Uterus (tissue), 4 donors: Measurements from ENCODE around the gene CHST11. TPM values are rescaled to one million over a fixed set of nuclear protein-coding genes. Genes with fewer than 3 reads are reported as not detected.

Experiments used
- DNase-seq, 2 donors: peaks; one replicate each; pipeline ENCODE4 v3.0.0-alpha.2; 2019 to 2020
- H3K27ac ChIP-seq, 2 donors: fragments of 200-600 bp; sonication (generic); 1 replicate in 1 of 2; 2 replicates in 1 of 2; pipeline ENCODE4 v1.5.1; 2016 to 2018
- H3K27me3 ChIP-seq, 2 donors: fragments of 200-600 bp; sonication (generic); one replicate each; pipeline ENCODE4 v1.5.1; 2018 to 2019; ENCODE audit warnings: control low read depth in 1 of 2
- H3K36me3 ChIP-seq, 2 donors: fragments of 200-600 bp; sonication (generic); one replicate each; pipeline ENCODE4 v1.5.1; 2019; ENCODE audit warnings: control low read depth in 1 of 2
- H3K4me1 ChIP-seq, 2 donors: fragments of 200-600 bp; sonication (generic); one replicate each; pipeline ENCODE4 v1.5.1; 2018 to 2019; ENCODE audit warnings: control low read depth in 1 of 2
- H3K4me3 ChIP-seq, 2 donors: fragments of 200-600 bp; sonication (generic); 1 replicate in 1 of 2; 2 replicates in 1 of 2; pipeline ENCODE4 v1.5.1; 2018 to 2019; ENCODE audit warnings: mild to moderate bottlenecking in 1 of 2
- H3K9me3 ChIP-seq, 2 donors: fragments of 200-600 bp; sonication (generic); one replicate each; pipeline ENCODE4 v1.5.1; 2019; ENCODE audit warnings: control low read depth in 1 of 2
- POLR2A ChIP-seq, 2 donors: fragments of 450-650 bp; IDR thresholded peaks; one replicate each; pipeline ENCODE4 v1.6.1; 2016; ENCODE audit warnings: antibody characterized with exemption in 2 of 2, mild to moderate bottlenecking in 1 of 2, moderate library complexity in 1 of 2
- intact Hi-C: fragments of 100-400 bp; cut with DNase I; formaldehyde crosslinking; loops from one replicate; pipeline ENCODE4 v1.15.1; 2023; ENCODE audit warnings: low total_unique reads
- total RNA-seq, 4 donors: library from RNA; depleted of rRNA in 3 of 4; stranded (reverse); fragments of >200 nt in 3 of 4; gene quantifications; one replicate each; pipeline versions ENCODE4 v1.1.0 to v1.2.4, GENCODE V29; 2014 to 2023
- TF ChIP-seq, protein P1 (sequence below), 4 experiments: fragments of 200-600 bp in 2 of 4; fragments of 450-650 bp in 2 of 4; sonication (generic) in 2 of 4; IDR thresholded peaks; one replicate each; pipeline ENCODE4 v1.5.1; 2016 to 2019; ENCODE audit warnings: antibody characterized with exemption in 4 of 4, mild to moderate bottlenecking in 2 of 4, moderate library complexity in 1 of 4
- donor health status: DM: yes; HTN: yes; CAD: no.

Gene CHST11
- 10 to 100 TPM; 21.0 to 82.1 (median 58.7) TPM for total RNA-seq

DNA sequence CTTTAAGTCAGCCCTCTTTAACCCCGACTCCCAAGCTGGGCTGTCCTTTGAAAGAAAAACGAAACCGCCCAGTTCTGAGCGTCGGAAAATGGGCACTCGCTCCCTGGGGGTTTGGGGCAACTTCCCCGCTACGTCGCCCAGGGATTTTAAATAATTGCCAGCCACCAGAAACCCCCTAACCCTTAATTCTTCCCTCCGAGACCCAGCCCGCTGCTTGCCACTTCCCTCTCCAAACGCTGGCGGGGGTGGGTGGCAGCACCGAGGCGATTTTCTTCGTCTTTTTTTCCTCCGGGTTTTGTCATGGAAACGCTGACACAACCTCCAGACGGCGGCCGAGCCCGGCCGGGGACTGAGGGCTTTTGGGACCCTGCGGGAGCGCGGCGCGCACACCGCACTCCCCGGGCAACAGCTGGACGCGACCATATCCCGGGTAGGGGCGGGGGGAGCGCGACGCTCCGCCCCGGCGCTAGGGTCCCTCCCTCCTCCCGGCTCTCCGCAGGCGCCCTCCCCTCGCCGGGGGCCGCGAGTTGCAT, at the start of gene CHST11:
Gene CHST11, plus strand, starts transcription at position 532 of the 533 bp plus-strand sequence.
- peak; percentile 74 to 82 for DNase-seq
- intact Hi-C loops, result no loop called here
- H3K4me1 ChIP-seq, result no peaks in the 10 kb centered on the region
- no peaks in the 10 kb centered on the region for H3K36me3 ChIP-seq
- peak within 1 kb of the TSS; percentile 70 to 81 for H3K4me3 ChIP-seq
- no peaks in the 10 kb centered on the region for H3K27me3 ChIP-seq
- H3K27ac ChIP-seq, result peak within 1 kb of the TSS; percentile 84 to 92
- peak in 1 of 2 donors; percentile 58 for TF ChIP-seq POLR2A (IDR thresholded peaks at IDR 0.05)
- TF ChIP-seq, protein P1, sequence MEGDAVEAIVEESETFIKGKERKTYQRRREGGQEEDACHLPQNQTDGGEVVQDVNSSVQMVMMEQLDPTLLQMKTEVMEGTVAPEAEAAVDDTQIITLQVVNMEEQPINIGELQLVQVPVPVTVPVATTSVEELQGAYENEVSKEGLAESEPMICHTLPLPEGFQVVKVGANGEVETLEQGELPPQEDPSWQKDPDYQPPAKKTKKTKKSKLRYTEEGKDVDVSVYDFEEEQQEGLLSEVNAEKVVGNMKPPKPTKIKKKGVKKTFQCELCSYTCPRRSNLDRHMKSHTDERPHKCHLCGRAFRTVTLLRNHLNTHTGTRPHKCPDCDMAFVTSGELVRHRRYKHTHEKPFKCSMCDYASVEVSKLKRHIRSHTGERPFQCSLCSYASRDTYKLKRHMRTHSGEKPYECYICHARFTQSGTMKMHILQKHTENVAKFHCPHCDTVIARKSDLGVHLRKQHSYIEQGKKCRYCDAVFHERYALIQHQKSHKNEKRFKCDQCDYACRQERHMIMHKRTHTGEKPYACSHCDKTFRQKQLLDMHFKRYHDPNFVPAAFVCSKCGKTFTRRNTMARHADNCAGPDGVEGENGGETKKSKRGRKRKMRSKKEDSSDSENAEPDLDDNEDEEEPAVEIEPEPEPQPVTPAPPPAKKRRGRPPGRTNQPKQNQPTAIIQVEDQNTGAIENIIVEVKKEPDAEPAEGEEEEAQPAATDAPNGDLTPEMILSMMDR (IDR thresholded peaks at IDR 0.05), result peak; percentile 29 to 48 (median 38)
- H3K9me3 ChIP-seq, result no peaks in the 10 kb centered on the region

DNA sequence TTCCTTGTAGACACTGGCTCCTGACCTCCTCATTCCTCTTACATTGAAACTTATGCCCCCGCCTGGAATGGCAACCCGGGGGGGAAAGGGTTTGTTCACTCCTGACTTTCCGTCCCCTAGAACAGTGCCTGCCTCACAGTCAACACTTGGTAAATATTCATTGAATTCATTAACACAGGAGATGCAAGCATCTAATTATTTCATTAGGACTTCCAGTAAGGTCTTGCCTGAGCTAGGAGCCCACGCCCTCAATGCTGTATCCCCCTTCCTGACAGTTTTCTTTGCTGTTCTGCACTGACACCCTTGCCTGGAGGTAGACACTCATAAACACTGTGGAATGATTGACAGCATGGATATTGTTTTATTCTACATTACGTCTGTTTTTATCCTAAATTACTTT, 49.3 kb upstream of the CHST11 start:
- H3K4me3 ChIP-seq, result no peak overlapping the region
- no peak overlapping the region for H3K27ac ChIP-seq
- no peaks in the 10 kb centered on the region for H3K27me3 ChIP-seq
- no peak for DNase-seq
- TF ChIP-seq, protein P1 (IDR thresholded peaks at IDR 0.05), result no peak
- TF ChIP-seq POLR2A (IDR thresholded peaks at IDR 0.05), result no peak
- intact Hi-C loops, result no loop called here
- H3K4me1 ChIP-seq, result no peaks in the 10 kb centered on the region
- H3K36me3 ChIP-seq, result no peaks in the 10 kb centered on the region
- H3K9me3 ChIP-seq, result no peaks in the 10 kb centered on the region

DNA sequence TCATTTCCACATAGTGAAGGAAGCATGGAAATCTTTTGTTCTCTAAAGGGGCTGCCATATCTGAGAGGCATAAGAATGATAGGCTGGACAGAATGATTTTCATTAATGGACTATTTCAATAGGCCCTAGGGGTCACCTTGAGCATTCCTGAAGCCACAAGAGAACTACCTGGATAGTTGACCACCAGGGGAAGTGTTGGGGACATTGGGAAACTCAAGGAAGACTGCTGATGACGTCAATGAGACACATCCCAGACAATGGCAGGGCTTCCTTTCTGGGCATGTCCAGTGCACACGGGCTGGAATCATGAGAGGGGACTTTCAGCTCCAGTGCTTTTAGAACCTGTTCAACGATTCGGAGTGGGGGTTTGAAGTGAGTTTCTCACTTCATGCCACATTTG, 48.8 kb upstream of the CHST11 start:
- no peaks in the 10 kb centered on the region for H3K27me3 ChIP-seq
- H3K9me3 ChIP-seq, result no peaks in the 10 kb centered on the region
- TF ChIP-seq POLR2A (IDR thresholded peaks at IDR 0.05), result no peak
- TF ChIP-seq, protein P1 (IDR thresholded peaks at IDR 0.05), result no peak
- no peak overlapping the region for H3K27ac ChIP-seq
- intact Hi-C loops, result no loop called here
- DNase-seq, result no peak
- no peaks in the 10 kb centered on the region for H3K36me3 ChIP-seq
- H3K4me1 ChIP-seq, result no peaks in the 10 kb centered on the region
- H3K4me3 ChIP-seq, result no peak overlapping the region

DNA sequence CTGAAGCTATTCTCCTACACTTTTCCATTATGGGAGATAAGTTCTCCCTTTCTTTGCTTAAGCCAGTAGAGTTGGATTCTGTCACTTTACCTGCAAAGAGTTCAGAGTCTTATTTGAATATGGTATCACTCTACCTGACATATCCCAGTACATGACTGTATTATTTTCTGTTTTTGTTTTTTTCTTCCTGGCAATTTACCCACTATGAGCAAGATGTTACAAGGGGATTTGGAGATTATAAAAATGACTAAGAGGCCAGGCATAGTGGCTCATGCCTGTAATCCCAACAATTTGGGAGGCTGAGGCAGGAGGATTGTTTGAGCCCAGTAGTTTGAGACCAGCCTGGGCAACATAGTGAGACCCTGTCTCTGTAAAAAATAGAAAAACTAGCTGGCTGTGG, 46.4 kb upstream of the CHST11 start:
- Histone ChIP-seq H3K9me3 (no peaks in the 10 kb centered on the region), H3K27me3 (no peaks in the 10 kb centered on the region), H3K4me3 (no peak overlapping the region), H3K4me1 (no peaks in the 10 kb centered on the region), H3K27ac (no peak overlapping the region), H3K36me3 (no peaks in the 10 kb centered on the region)
- no peak for TF ChIP-seq POLR2A (IDR thresholded peaks at IDR 0.05)
- TF ChIP-seq, protein P1 (IDR thresholded peaks at IDR 0.05), result no peak
- intact Hi-C loops, result no loop called here
- DNase-seq, result no peak

DNA sequence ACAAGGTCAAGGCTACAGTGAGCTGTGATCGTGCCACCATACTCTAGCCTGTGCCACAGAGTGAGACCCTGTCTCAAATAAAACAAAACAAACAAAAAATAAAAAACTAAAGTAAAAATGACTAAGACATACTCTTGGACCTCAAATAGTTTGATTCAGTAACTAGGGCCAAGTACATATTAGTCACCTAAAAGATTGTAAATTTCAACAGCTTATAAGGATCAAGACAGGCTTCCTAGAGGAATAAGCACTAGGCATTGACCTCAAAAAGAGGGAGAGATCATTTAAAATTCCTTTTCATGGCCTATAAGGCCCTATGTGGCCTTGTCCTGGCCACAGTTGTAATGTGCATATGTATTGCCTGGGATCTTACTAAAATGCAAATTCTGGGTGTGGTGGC, 46.0 kb upstream of the CHST11 start:
- no peak for DNase-seq
- Histone ChIP-seq H3K36me3 (no peaks in the 10 kb centered on the region), H3K9me3 (no peaks in the 10 kb centered on the region), H3K27me3 (no peaks in the 10 kb centered on the region), H3K4me3 (no peak overlapping the region), H3K4me1 (no peaks in the 10 kb centered on the region), H3K27ac (no peak overlapping the region)
- TF ChIP-seq, protein P1 (IDR thresholded peaks at IDR 0.05), result no peak
- no peak for TF ChIP-seq POLR2A (IDR thresholded peaks at IDR 0.05)
- intact Hi-C loops, result no loop called here
